HepG2 (cell line): ENCODE measurements around the gene SGTB. TPM values are rescaled to one million over a fixed set of nuclear protein-coding genes. Genes with fewer than 3 reads are reported as not detected.
A peak's percentile ranks its signal among the peaks of the same experiment; 100 is the strongest.

Experiments
- GATA4 ChIP-seq: sonication (generic); IDR thresholded peaks from 2 replicates; pipeline ENCODE4 v1.6.1; 2016; ENCODE audit warnings: antibody characterized with exemption, low read depth, borderline replicate concordance
- MAFG ChIP-seq: sonication (generic); formaldehyde crosslinking; IDR thresholded peaks from 2 replicates; pipeline ENCODE4 v1.5.1; 2020; ENCODE audit warnings: mild to moderate bottlenecking, missing genetic modification reagents
- PAWR ChIP-seq: sonication (generic); formaldehyde crosslinking; IDR thresholded peaks from 2 replicates; pipeline ENCODE4 v1.4.0; 2020; ENCODE audit warnings: missing genetic modification reagents, mild to moderate bottlenecking, borderline replicate concordance
- RBFOX2 ChIP-seq: fragments of 200-400 bp; formaldehyde crosslinking; IDR thresholded peaks from 2 replicates; pipeline ENCODE4 v1.6.1; 2017; ENCODE audit warnings: low read depth, mild to moderate bottlenecking, low read length
- REL ChIP-seq: sonication (generic); formaldehyde crosslinking; conservative IDR thresholded peaks from 2 replicates; pipeline ENCODE4 v1.8.0; 2022; ENCODE audit warnings: mild to moderate bottlenecking, missing genetic modification reagents, moderate library complexity
- RXRB ChIP-seq: IDR thresholded peaks from 2 replicates; pipeline ENCODE4 v1.6.1; 2016; ENCODE audit warnings: borderline replicate concordance, missing genetic modification reagents, missing compliant biosample characterization
- ZBTB42 ChIP-seq: sonication (generic); formaldehyde crosslinking; IDR thresholded peaks from 2 replicates; pipeline ENCODE4 v1.5.0; 2020; ENCODE audit warnings: mild to moderate bottlenecking, missing genetic modification reagents
- ZFP37 ChIP-seq: sonication (generic); formaldehyde crosslinking; IDR thresholded peaks from 2 replicates; pipeline ENCODE4 v1.4.0; 2020; ENCODE audit warnings: missing genetic modification reagents, borderline replicate concordance
- ZNF350 ChIP-seq: sonication (generic); formaldehyde crosslinking; IDR thresholded peaks from 2 replicates; pipeline ENCODE4 v1.4.0; 2020; ENCODE audit warnings: mild to moderate bottlenecking, low read depth, missing genetic modification reagents, borderline replicate concordance
- ZNF564 ChIP-seq: sonication (generic); formaldehyde crosslinking; IDR thresholded peaks from 2 replicates; pipeline ENCODE4 v1.8.1; 2023; ENCODE audit warnings: mild to moderate bottlenecking, missing genetic modification reagents
- polyA plus RNA-seq, 8 experiments: library from polyadenylated mRNA; depleted of rRNA in 3 of 8; stranded (reverse) in 7 of 8; unstranded in 1 of 8; fragments of >200 nt; fragmentation: Illumina TruSeq in 4 of 8; extraction: Trizol in 4 of 8; gene quantifications; 2 replicates each; pipeline versions ENCODE4 v1.2.1 to v1.2.3, GENCODE V29; 2011 to 2016; ENCODE audit warnings: low read depth in 4 of 8, missing spikeins in 1 of 8, mixed read lengths in 1 of 8; ENCODE audit not compliant: insufficient read depth in 1 of 8
- total RNA-seq, 5 experiments: library from RNA; depleted of rRNA; stranded (reverse); fragments of >200 nt; fragmentation: Illumina TruSeq; extraction: Trizol; gene quantifications; 2 replicates each; pipeline ENCODE4 v1.2.3, GENCODE V29; 2016; ENCODE audit warnings: low read depth in 1 of 5
- TF ChIP-seq, protein P1 (sequence below): sonication (generic); formaldehyde crosslinking; IDR thresholded peaks from 2 replicates; pipeline ENCODE4 v1.5.0; 2020; ENCODE audit warnings: mild to moderate bottlenecking, missing genetic modification reagents
- TF ChIP-seq, protein P2 (sequence below): sonication (generic); formaldehyde crosslinking; IDR thresholded peaks from 2 replicates; pipeline ENCODE4 v1.5.1; 2020; ENCODE audit warnings: missing genetic modification reagents, mild to moderate bottlenecking, borderline replicate concordance
- TF ChIP-seq, protein P3 (sequence below): sonication (generic); formaldehyde crosslinking; IDR thresholded peaks from 2 replicates; pipeline ENCODE4 v1.8.0; 2022; ENCODE audit warnings: mild to moderate bottlenecking, missing genetic modification reagents, borderline replicate concordance
- TF ChIP-seq, protein P4 (sequence below): IDR thresholded peaks from 2 replicates; pipeline ENCODE4 v1.6.1; 2016; ENCODE audit warnings: mild to moderate bottlenecking
- TF ChIP-seq, protein P5 (sequence below): sonication (generic); formaldehyde crosslinking; IDR thresholded peaks from 2 replicates; pipeline ENCODE4 v1.5.0; 2020; ENCODE audit warnings: missing genetic modification reagents
- TF ChIP-seq, protein P6 (sequence below): sonication (generic); formaldehyde crosslinking; IDR thresholded peaks from 2 replicates; pipeline ENCODE4 v1.5.0; 2020; ENCODE audit warnings: mild to moderate bottlenecking, missing genetic modification reagents
- TF ChIP-seq, protein P7 (sequence below): sonication (generic); formaldehyde crosslinking; IDR thresholded peaks from 2 replicates; pipeline ENCODE4 v1.4.0; 2020; ENCODE audit warnings: missing genetic modification reagents, low read depth, mild to moderate bottlenecking, borderline replicate concordance

Gene SGTB
- total and polyA plus RNA-seq, 2 of the 13 experiments (the other 11 are each of a cell fraction or from before 2014, with no cell fraction given) = 5.2 to 11.2 TPM

DNA sequence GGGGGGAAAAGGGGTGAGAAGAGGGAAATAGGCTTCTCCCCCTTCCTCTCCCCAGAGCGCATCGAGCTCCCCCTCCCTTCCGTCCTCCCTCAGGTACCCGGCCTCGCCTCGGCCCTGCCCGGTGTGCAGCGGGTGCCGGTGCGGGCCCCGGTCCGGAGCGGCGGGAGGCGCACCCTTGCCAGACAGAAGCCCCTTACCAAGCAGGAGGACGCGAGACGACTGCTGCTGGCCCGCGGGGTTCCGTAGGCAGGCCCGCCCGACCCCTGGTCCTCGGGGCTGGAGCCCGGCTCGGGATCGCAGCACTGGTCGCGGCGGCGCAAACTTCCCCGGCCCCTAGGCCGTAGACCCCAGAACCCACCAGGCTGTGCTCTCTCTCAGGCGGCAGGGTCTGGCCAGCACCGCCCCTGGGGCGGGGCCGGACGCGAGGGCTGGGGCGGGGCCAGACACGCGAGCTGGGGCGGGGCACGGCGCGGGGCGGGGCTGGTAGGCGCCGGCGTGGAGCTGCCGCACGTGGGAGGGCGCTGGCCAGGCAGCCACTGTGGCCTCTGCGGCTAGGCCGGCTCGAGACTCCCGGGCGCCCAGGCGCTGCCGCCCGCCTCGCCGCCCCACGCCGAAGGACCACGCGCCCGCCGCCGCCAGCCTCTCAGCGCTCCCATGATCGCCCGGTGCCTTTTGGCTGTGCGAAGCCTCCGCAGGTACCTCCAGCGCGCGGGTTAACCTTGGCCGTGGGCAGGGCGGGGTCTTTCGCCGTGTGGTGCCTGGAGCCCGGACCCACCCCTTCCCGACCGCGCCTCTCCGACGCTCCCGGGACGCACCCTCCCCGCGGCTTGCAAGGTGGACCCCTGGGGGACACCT is at the start of gene SGTB, which contains the start of gene NLN (continued):
- TF ChIP-seq, protein P1, sequence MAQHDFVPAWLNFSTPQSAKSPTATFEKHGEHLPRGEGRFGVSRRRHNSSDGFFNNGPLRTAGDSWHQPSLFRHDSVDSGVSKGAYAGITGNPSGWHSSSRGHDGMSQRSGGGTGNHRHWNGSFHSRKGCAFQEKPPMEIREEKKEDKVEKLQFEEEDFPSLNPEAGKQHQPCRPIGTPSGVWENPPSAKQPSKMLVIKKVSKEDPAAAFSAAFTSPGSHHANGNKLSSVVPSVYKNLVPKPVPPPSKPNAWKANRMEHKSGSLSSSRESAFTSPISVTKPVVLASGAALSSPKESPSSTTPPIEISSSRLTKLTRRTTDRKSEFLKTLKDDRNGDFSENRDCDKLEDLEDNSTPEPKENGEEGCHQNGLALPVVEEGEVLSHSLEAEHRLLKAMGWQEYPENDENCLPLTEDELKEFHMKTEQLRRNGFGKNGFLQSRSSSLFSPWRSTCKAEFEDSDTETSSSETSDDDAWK (CRISPR knock-in tag) = no peak
- TF ChIP-seq RXRB (no peak), PAWR (no peak), ZFP37 (no peak), ZNF350 (CRISPR knock-in tag) (peak; percentile 55; the same call in 1 of the 2 replicates), ZBTB42 (CRISPR knock-in tag) (0 out of 2 replicates have a peak, but pooled peaks have one; percentile 52), ZNF564 (CRISPR knock-in tag) (peak; percentile 69; the same call in 1 of the 2 replicates), RBFOX2 (peak; percentile 81), REL (CRISPR knock-in tag) (0 out of 2 replicates have a peak, but pooled peaks have one; percentile 17), GATA4 (no peak), MAFG (CRISPR knock-in tag) (no peak)
- TF ChIP-seq, protein P2, sequence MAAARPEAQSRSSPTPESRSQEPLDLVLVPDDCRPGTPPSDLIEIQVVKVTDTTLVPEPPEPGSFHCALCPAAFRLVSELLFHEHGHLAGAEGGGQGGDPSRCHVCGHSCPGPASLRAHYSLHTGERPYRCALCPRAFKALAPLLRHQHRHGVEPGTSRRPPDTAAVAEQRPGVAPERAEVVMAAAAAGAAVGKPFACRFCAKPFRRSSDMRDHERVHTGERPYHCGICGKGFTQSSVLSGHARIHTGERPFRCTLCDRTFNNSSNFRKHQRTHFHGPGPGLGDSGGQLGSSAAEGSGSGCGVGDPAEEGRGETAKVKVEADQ (CRISPR knock-in tag) = no peak
- TF ChIP-seq, protein P3, sequence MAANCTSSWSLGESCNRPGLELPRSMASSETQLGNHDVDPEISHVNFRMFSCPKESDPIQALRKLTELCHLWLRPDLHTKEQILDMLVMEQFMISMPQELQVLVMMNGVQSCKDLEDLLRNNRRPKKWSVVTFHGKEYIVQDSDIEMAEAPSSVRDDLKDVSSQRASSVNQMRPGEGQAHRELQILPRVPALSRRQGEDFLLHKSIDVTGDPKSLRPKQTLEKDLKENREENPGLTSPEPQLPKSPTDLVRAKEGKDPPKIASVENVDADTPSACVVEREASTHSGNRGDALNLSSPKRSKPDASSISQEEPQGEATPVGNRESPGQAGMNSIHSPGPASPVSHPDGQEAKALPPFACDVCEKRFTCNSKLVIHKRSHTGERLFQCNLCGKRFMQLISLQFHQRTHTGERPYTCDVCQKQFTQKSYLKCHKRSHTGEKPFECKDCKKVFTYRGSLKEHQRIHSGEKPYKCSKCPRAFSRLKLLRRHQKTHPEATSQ (CRISPR knock-in tag) = no peak
- TF ChIP-seq, protein P4, sequence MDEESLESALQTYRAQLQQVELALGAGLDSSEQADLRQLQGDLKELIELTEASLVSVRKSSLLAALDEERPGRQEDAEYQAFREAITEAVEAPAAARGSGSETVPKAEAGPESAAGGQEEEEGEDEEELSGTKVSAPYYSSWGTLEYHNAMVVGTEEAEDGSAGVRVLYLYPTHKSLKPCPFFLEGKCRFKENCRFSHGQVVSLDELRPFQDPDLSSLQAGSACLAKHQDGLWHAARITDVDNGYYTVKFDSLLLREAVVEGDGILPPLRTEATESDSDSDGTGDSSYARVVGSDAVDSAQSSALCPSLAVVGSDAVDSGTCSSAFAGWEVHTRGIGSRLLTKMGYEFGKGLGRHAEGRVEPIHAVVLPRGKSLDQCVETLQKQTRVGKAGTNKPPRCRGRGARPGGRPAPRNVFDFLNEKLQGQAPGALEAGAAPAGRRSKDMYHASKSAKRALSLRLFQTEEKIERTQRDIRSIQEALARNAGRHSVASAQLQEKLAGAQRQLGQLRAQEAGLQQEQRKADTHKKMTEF (CRISPR knock-in tag) = peak; percentile 81
- TF ChIP-seq, protein P5, sequence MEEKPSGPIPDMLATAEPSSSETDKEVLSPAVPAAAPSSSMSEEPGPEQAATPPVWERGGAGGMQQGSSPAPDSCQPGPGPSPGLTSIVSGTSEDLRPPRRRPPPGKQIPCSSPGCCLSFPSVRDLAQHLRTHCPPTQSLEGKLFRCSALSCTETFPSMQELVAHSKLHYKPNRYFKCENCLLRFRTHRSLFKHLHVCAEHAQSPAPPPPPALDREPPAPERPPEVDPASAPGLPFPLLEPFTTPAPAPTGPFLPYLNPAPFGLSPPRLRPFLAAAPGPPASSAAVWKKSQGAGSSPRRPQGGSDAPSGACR (CRISPR knock-in tag) = no peak
- TF ChIP-seq, protein P6, sequence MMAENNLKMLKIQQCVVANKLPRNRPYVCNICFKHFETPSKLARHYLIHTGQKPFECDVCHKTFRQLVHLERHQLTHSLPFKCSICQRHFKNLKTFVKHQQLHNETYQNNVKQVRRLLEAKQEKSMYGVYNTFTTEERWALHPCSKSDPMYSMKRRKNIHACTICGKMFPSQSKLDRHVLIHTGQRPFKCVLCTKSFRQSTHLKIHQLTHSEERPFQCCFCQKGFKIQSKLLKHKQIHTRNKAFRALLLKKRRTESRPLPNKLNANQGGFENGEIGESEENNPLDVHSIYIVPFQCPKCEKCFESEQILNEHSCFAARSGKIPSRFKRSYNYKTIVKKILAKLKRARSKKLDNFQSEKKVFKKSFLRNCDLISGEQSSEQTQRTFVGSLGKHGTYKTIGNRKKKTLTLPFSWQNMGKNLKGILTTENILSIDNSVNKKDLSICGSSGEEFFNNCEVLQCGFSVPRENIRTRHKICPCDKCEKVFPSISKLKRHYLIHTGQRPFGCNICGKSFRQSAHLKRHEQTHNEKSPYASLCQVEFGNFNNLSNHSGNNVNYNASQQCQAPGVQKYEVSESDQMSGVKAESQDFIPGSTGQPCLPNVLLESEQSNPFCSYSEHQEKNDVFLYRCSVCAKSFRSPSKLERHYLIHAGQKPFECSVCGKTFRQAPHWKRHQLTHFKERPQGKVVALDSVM = peak; percentile 65; the same call in 1 of the 2 replicates
- TF ChIP-seq, protein P7, sequence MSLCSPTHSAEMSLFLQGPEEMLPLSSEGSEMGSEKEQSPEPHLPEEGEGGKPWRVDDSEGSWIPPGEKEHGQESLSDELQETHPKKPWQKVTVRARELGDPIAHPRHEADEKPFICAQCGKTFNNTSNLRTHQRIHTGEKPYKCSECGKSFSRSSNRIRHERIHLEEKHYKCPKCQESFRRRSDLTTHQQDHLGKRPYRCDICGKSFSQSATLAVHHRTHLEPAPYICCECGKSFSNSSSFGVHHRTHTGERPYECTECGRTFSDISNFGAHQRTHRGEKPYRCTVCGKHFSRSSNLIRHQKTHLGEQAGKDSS (CRISPR knock-in tag) = peak; percentile 44; the same call in 1 of the 2 replicates
